NCI-H1930 (cell line): Measurements from ENCODE around the gene COL17A1.

Experiments used
- DNase-seq, 2 experiments: peaks; one replicate each; lab custom pipeline; 2025; lab: John Stamatoyannopoulos, UW

COL17A1 gene

GRCh38 chr10:104098358-104098925, 12.8 kb upstream of the COL17A1 start:
- no peak for DNase-seq

- DNase-seq: no peak
These were observed 11.0 kb upstream of the COL17A1 start for GRCh38 chr10:104096692-104097091.

- DNase-seq: no peak
These were observed 7.1 kb upstream of the COL17A1 start for GRCh38 chr10:104092749-104093148.

GRCh38 chr10:104090611-104091010, 4.9 kb upstream of the COL17A1 start:
- DNase-seq: no peak

GRCh38 chr10:104089621-104090020, 3.9 kb upstream of the COL17A1 start:
- no peak for DNase-seq

- DNase-seq: no peak
These were observed 2.6 kb upstream of the COL17A1 start for GRCh38 chr10:104088239-104088638.

GRCh38 chr10:104084482-104085142, 1.1 kb downstream of the COL17A1 start:
- no peak for DNase-seq

GRCh38 chr10:104081998-104082397, 3.7 kb downstream of the COL17A1 start:
- no peak for DNase-seq

- DNase-seq: peak; percentile 46 to 71
These were observed 4.9 kb downstream of the COL17A1 start for GRCh38 chr10:104080762-104081161.

GRCh38 chr10:104077663-104078151, 8.0 kb downstream of the COL17A1 start:
- peak in 1 of 2 experiments; percentile 13 for DNase-seq

- peak; percentile 64 to 72 for DNase-seq
These were observed 8.4 kb downstream of the COL17A1 start for GRCh38 chr10:104077247-104077646.

- peak in 1 of 2 experiments; percentile 67 for DNase-seq
These were observed 8.9 kb downstream of the COL17A1 start for GRCh38 chr10:104076743-104077160.

GRCh38 chr10:104074505-104074904, 11.2 kb downstream of the COL17A1 start:
- no peak for DNase-seq

- DNase-seq: no peak
These were observed 12.9 kb downstream of the COL17A1 start for GRCh38 chr10:104072786-104073185.

GRCh38 chr10:104069613-104070012, 16.1 kb downstream of the COL17A1 start:
- DNase-seq: no peak

GRCh38 chr10:104067525-104067924, 18.2 kb downstream of the COL17A1 start:
- no peak for DNase-seq

- no peak for DNase-seq
These were observed 18.7 kb downstream of the COL17A1 start for GRCh38 chr10:104066945-104067344.

- DNase-seq: no peak
These were observed 19.9 kb downstream of the COL17A1 start for GRCh38 chr10:104065748-104066147.

GRCh38 chr10:104061196-104061595, 24.5 kb downstream of the COL17A1 start:
- DNase-seq: no peak

GRCh38 chr10:104059364-104059763, 26.3 kb downstream of the COL17A1 start:
- no peak for DNase-seq

- DNase-seq: no peak
These were observed 28.0 kb downstream of the COL17A1 start for GRCh38 chr10:104057717-104058116.

- no peak for DNase-seq
These were observed 28.9 kb downstream of the COL17A1 start for GRCh38 chr10:104056619-104057273.

GRCh38 chr10:104054430-104054829, 31.2 kb downstream of the COL17A1 start:
- no peak for DNase-seq
